Astrocyte of the hippocampus (primary cell): ENCODE data around the gene MLLT1.

Experiments used
- DNase-seq: peaks from one replicate; pipeline ENCODE4 v3.0.0; 2011; ENCODE audit warnings: low read depth, low spot score

The MLLT1 gene

DNA sequence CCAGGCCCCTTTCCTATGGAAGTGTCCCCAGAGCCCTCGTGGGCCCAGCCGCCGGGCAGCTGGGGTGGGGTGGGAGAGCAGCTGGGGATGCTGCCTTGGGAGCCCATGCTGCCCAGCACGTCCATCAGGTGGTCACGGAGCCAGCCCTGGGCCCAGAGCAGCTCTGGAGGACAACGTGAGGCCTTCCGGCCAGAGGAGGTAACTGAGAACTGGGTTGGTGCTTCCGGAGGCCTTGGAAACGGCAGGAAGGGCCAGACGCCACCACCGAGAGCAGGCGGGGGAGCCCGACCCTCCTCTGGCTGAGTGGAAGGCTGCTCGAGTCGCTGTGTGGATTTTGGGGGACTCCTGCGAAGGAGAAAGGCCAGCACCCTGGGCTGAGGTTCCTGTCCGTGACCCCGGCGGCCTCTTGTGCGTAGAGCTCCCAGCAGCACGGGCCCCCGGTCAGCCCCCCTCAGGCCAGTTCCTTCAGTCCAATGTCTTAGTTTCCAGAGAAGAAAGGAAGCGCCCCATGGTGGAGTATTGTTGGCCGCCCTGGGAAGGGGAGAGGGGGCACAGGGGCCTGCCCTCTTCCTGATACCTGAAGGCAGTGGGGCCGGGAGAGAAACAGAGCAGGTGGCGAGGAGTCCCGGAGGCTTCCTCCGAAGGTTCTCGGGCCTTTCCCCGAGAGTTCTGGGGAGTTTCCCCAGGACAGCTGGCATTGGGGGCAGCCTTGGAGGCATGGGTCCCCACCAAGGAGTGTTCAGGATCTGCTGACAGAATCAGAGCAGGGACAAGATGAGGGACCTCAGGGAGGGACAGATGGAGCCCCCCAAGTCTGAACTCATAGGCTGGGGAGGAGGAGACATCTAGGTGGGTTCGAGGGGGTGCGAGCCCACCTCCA is 68.8 kb downstream of the MLLT1 start:
- DNase-seq = no peak

DNA sequence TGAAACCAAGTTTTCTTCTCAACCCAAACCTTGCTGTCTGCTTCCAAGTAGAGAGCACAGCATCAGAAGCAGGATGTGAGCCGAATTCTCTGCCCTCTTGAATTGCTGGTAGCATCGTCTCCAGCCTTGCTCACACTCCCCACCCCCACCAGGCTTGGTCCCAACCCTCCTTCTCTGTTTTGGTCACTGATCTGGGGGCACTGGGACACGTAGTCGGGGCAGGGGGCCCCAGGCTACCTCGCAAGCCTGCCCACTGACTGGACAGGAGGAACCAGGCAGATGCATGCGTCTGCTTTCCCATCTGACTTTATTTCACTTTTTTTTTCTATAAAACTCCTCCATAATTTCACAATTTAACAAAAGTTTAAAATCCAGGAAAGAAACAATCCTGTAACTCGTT is 69.7 kb downstream of the MLLT1 start:
- no peak for DNase-seq

DNA sequence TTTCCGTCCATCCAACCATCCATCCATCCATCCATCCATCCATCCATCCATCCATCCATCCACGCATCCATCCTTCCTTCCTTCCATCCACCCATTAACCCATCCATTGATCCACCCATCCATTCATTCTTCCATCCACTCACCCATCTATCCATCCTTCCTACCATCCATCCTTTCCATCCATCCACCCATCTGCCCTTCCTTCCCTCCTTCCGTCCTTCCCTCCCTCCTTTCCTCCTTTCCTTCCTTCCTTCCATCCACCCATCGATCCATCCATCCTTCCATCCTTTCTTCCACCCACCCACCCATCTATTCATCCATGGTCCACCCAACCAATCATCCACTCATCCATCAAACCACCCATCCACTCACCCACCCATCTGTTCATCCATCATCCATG is 70.1 kb downstream of the MLLT1 start:
- DNase-seq = no peak

DNA sequence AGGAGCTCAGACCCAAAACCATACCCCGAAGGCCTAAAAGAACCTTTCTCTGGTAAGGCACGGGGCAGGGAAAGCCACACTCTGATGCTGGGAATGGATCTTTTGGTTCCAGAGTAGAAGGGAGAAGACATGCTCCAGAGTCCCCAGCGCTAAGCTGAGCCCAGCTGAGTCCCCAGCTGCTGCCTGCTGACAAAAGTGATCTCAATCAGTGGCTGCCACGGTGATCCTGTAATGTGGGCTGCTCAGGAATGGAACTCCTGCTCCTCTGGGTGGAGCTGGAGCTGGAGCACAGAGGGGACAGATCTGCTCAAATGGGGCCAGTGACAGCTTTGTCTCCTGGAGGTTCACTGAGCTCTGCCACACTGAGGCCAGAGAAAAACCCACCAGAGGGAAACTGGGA is 70.5 kb downstream of the MLLT1 start:
- DNase-seq = no peak

DNA sequence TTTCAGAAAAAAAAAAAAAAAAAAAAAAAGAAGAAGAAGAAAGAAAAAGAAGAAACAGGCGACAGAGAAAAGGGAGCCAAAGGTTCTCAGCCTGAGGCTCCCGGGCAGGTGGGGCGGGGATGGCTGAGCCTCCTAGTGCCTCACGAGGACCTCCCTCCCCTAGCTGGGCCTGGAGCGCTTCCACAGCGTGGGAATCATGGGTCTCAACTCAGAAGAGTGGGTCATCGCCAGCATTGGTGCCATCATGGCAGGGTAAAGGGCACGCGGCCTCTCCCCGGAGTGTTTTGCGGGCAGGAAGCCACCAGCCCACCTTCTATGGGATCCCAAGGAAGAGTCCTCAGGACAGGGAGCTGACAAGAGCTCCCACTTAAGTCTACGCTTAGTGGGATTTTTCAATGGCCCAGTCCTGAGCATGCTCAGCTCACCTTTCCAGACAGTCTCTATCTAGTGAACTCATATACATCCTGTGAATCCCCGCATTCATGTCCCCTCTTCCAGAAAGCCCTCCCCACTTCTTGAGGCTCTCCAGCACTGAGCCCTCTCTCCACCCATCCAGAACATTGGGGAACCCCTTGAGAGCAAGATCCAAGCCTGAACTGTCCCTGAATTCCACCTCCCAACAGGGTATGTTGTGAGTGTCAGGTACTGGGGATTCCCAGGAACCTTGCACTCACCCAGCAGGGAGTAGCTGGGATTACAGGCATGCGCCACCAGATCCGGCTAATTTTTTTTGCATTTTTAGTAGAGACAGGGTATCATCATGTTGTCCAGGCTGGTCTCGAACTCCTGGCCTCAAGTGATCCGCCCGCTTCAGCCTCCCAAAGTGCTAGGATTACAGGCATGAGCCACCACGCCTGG is 74.7 kb downstream of the MLLT1 start:
- DNase-seq = no peak

DNA sequence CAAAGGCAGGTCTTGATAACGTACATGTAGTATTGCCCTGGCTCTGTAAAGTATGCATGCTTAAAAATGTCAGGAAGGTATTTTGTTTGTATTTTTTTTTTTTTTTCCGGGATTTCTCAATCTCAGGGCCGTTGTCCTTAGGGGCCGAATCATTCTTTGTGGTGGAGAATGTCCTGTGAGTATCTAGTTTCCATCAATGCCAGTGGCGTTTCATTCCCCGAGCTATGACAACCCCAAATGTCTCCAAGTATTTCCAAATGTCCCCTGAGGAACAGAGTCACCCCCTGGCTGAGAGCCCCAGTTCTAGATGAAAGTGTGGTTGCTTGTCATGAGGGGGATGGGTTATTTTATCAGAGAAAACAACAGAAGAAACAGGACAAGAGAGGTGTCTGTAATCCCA is 75.6 kb downstream of the MLLT1 start:
- DNase-seq = no peak

DNA sequence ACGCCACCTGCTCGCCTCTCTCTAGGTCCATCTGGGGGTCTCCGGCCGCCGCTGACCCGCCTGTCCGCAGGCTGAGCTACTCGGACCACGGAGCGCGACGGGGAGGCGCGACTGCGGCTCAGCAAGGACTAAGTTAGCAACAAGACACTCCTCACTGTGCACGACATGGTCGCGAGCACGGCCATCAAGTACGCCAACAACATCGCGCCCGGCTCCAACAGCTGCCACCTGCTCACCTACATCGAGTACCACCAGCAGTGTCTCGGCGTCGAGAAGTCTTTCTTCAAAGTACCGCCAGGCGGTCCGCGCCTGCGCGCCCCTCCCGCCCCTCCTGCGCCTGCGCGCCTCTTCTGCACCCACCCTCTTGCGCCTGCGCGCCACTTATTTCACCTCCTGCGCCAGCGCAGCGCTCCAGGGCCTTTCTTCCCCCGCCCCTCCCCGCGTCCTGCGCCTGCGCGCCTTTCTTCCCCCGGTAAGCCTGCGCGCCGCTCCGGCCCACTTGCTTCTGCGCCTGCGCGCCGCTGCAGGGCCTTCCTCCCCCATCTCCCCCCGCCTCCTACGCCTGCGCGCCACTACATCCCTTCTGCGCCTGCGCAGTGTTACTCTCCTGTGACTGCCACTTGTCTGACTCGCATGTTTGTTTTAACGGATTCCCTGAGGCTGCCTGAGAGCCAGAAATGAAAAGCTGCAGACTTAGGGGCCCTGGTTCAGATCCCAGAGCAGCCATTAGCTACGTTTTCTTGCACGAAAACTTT is 80.4 kb downstream of the MLLT1 start:
- peak; percentile 100 for DNase-seq

DNA sequence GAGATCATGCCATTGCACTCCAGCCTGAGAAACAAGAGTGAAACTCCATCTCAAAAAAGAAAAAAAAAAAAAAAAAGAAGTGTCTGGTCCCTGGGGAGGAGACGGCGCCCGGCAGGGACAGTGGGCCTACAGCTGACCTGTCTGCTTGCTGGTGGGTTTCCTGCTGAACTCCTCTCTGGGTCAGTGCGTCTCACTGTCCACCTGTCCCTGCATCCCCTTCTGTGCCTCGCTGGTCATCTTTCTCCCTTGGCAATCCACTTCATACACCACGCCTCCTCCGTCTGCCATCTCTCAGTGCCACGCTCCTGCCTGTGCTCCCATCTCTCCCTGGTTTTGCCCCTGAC is 80.9 kb downstream of the MLLT1 start:
- DNase-seq = no peak

DNA sequence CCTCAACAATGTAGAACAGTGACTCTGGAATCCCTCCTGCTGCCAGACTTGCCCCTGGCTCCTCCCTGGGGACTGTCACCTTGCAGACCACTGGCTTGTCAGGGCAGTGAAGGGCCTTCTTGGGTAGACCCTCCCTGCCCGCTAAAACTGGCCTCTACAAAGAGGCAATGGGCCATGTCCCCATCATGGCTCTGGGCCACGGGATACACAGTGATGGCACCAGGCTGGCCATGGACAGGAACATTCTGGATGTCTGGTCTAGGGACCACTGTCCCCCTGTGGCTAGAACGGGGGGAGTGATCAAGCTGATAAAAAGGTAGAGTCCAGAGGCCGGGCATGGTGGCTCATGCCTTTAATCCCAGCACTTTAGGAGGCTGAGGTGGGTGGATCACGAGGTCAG is 83.4 kb downstream of the MLLT1 start:
- DNase-seq = no peak

DNA sequence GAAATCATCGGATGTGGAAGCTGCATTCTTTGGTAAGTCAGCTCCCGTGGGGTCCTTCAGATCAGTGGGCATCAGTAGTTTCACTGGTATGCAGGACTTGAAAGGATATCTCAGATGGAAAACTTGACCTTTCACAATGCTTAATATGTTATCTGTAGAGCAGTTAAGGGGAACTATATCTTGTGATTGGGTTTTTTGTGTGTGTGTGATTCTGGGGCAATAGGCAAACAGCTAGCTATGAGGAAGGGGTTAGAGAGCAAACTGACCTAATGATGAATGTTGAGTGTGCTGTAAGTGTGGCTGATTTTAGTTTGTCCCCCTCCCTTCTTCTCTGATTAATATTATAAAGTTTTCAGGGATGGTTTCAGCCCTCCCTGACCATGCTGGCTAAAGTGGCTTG is 91.0 kb downstream of the MLLT1 start:
- no peak for DNase-seq

DNA sequence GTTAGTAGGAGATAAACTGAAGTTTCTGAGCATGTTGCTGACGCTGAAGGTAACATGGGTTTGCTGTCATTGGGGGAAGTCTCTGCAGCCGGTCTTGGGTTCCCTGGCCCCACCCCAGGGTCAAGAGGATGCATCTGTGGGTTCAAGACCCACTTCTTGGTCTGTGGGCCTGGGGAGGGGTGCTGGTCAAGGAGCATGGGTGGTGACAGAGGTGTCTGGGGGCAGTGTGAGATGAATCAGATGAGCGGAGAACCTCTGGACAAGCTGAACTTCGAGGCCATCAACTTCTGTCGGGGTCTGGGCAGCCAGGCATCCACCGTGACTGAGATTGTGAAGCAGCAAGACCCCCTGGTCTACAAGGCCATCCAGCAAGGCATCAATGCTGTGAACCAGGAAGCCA is 92.4 kb downstream of the MLLT1 start:
- no peak for DNase-seq

DNA sequence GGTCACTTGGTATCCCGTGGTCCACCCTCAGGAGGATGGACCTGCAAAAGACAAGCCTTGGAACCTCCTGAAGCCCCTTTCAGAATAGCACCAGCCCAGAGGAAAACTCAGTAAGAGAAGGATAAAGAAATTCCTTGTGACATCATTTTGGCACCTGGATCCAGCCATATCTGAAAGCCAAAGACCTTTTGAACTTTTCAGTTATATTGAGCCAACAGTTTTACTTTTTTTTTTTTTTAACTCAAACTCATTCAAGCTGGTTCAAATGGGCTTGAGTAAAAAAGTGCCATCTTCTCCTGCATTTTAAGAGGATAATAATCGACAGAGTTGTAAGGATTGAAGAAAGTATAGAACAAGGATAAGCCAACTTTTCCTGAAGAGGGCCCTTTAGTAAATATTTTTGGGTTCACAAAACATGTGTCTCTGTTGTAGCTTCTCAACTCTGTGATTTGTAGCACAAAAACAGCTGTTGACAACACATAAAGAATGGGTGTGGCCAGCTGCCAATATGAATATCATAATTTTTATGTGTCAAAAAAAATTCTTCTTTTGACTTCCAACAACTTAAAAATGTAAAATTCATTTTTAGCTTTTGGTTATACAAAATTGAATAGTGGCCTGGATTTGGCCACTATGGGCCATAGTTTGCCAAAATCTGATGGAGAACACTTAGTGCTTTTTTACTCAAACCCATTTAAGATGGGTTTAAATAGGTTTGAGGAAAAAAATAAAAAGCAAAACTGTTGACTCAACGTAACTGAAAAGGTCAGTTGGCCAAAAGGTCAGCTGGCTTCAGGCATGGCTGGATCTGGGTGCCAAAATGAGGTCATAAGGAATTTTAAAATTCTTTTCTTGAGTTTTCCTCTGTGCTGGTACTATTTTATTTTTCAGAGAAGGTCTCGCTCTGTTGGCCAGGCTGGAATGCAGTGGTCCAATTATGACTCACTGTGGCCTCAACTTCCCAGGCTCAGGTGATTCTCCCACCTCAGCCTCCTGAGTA is 93.6 kb downstream of the MLLT1 start:
- DNase-seq = no peak

DNA sequence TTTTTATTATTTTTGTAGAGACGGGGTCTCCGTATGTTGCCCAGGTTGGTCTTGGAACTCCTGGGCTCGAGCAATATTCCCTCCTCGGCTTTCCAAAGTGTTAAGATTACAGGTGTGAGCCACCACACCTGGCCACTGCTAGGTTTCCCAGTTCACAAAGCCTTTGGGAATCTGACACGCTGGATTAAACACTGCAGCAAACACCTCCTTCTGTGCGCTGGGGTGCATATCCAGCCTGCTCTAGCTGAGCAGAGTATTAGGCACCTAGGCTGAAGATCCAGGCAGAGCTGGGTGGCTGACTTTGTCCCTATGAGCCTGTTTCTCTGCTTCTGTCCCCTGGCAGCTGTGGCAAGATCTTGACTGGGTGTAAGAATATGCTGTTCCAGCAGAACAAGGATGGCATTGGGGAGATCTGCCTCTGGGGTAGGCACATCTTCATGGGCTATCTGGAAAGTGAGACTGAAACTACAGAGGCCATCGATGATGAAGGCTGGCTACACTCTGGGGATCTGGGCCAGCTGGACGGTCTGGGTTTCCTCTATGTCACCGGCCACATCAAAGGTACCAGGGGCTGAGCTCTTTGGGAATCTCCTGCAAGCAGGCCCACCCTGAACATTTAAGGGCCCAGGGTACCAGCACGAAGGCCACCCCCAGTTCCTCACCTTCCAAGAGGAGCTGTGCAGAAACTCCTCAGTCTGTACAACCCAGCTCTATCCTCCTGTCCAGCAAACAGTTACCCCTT is 94.5 kb downstream of the MLLT1 start:
- no peak for DNase-seq

DNA sequence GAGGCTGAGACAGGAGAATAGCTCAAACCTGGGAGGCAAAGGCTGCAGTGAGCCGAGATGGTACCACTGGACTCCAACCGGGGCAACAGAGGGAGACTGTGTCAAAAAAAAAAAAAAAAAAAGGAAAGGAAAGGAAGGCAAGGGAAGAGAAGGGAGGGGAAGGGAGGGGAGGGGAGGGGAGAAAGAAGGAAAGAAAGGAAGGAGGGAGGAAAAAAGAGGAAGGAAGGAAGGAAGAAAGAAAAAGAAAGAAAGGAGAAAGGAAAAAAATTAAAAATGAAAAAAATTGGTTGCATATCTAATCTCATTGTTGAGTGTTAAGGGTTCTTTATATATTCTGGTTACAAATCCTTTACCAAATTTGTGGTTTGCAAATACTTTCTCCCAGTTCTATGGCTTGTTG is 98.7 kb downstream of the MLLT1 start:
- no peak for DNase-seq

DNA sequence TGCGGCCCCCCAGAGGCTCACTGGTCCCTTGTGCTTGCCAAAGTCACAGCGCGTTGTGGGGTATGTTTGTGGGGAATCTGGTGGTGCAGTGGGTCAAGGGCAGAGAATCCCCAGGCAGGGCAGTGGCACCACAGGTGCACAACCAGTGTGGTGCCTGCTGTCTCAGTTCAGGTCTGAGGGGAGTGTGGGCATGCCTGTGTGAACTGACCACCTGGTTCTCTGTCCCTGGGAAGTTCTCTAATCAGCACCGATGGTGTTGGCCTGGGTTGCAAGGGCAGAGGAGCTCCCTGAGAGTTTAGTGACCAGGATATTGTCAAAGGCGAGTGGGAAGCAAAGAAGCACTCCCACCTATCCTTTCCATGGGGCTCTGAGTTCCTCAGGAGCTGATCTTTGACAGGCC is 106.6 kb downstream of the MLLT1 start:
- no peak for DNase-seq

DNA sequence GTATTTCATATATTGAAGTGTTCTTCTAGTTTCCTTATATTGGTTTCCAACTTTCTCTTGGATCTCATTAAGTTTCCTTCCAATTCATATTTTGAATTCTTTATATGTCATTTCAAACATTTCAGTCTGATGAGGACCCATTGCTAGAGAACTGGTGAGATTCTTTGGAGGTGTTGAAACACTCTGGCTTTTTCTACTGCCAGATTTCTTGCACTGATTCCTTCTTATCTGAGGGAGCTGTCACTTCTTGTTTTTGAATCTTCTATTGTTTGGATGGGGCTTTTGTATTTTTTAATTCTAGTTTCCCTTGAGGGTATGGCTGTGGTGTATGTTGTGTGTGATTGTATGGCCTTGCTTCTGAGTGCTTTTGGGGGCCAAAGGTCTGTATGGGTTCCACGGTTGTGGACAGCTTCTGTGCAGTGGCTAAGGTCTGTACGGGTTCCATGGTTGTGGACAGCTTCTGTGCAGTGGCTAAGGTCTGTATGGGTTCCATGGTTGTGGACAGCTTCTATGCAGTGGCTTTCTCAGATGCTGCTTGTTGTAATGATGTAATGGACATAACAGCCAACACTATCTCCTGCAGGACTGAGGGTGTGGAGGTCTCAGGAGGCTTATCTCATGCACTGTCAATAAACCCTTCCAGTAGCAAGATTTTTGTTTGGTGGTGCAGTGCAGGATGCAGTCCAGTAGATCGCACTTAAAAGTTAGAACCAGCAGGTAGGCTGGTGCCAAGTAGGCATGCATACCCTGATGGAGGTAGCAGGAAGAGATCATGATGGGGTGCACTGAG is 107.5 kb downstream of the MLLT1 start:
- no peak for DNase-seq

DNA sequence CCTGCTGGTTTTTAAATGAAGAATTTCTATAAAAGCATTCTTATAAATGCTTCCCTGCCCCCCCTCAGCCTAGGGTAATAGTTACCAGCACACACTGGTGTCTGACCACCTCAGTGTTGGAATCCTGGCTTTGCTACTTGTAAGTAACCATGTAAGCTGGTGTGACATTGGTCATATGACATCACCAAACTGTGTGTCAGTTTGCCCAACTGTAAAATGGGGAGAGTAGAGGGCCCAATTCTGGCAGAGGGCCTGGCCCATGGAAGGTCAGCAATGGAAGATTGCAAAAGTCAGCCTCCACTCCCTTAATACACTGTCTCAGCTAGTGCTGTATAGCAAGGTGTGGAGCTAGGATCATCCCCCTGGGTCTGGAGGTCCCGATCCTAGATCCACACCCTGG is 112.7 kb downstream of the MLLT1 start:
- DNase-seq = no peak

DNA sequence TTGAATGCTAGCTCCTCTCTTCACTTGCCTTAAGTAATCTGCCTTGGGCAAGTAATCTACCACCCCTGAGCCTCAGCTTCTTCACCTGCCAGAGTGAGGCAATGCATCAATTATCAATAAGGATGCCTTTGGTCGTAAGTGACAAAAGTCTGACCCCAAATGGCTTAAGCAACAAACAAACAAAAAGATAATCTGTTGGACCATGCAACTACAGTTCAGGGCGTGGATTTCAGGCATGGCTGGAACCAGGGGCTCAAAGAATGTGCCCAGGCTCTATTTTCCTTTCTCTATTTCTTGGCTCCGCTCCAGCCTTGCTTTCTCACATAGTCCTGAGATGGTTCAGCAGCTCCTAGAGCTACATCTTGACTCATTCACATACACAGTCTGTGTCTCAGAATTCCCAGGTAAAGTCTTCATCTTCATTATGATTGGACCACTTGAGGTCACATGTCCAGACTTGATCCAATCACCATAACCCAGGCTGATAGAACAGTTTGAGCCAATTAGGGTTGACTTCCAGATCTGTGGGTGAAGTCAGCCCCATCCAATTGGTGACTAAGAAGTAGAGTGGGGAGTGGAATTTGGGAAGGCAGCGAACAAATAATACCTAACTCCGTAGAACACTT is 114.8 kb downstream of the MLLT1 start:
- no peak for DNase-seq

DNA sequence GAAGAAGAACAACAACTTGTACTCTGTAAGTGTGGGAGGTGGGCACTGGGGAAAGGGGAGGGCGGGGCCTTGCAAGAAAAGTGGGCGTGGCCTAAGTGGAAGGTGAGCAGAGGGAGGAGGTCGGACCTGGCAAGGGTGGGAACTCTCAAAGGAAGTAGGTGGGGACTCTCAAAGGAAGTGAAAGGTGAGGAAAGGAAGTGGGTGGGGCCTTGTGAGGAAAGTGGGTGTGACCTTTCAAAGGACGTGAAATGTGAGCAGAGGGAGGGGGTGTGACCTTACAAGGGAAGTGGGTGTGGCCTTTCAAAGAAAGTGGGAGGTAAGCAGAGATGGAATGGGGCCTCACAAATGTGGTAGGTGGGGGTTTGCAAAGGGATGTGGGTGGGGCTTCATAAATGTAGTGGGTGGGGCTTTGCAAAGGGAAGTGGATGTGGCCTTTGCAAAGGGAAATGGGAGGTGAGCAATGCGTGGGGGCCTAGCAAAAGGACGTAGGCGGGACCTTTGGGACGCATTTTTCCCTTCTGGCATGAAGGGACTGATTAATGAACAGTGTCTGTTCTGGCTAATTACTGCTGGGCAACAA is 118.4 kb downstream of the MLLT1 start:
- no peak for DNase-seq
